Diencephalon (tissue), 1 donor: ENCODE results near the gene OR2A7. TPM values are rescaled to one million over a fixed set of nuclear protein-coding genes. Genes with fewer than 3 reads are reported as not detected.

Experiments
- total RNA-seq: library from RNA; depleted of rRNA; stranded (reverse); fragments of >200 nt; gene quantifications from one replicate; pipeline ENCODE4 v1.2.3, GENCODE V29; 2014

The OR2A7 gene, protein sequence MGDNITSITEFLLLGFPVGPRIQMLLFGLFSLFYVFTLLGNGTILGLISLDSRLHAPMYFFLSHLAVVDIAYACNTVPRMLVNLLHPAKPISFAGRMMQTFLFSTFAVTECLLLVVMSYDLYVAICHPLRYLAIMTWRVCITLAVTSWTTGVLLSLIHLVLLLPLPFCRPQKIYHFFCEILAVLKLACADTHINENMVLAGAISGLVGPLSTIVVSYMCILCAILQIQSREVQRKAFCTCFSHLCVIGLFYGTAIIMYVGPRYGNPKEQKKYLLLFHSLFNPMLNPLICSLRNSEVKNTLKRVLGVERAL
- total RNA-seq = 0.69 TPM

DNA sequence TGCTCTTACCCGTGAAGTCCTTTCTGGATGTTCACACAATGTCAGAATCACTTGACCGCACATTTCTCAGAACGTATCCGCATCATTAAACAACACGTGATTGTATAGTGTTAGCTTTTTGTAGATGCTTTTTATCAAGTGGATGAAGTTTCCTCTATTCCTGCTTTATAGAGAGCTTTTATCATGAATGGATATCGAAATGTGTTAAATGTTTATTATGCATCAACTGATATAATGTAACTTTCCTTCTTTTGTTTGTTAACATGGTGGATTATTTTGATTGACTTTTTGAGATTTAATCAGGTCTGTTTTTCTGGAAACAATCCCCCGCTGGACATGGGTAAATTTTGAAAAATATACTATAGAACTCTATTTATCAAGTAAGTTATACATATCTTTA, at the start of gene OR2A7:
Gene OR2A7 (minus strand): TSS at position 101 of the 400 bp plus-strand sequence. CDS start 5,164 bp downstream, outside the sequence.

DNA sequence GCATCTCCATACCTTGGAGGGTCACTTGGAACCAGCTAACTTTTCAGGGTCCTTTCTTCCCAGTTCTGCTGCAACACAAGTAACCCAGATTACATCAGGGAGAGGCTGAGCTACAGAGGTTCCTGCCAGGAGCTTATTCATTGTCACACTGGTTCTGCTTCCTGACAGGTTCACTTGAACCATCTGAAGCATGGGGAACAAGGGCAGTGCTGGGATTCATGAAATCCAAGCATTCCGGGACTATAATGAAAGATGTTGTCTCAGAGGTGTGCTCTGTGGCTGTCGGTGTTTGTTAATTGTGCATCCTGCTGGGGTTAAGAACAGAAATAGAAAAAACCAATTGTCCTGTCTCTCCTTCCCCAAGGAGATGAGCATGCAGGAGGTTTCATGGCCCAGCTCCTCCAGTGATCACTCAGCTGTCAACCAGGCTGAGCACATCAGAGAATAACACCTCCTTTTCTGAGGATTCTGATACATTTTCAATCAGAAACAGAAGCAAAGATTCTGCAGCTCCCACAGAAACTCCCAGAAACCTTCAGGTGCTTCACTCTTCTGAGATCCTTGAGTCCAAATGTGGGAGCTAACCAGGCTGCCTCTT, 47.4 kb upstream of the OR2A7 start, which contains the start of gene OR2A1:
Gene OR2A1 (plus strand): TSS at position 548 of the 598 bp plus-strand sequence. CDS start 5,706 bp downstream, outside the sequence.

DNA sequence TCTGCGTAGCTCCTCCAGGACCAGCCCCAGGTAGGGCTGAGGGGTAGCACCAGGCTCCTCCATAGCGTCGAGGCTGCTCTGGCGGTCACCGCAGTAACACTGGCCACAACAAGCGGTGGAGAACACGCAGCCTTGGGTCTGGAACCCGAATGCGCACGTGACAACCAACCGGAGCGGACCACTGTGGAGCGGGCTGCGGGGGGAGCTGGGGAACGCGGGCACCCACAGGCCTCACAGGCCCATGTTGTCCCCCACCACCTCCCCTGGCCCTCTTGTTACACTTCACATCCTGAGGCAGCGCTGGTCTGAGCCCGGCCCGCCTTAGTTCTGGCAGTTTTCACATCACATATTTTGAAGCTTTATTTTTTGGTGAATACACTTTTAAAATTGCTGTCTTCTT, 4.6 kb upstream of the OR2A7 start, which contains the start of gene CTAGE8:
Gene CTAGE8 (minus strand): TSS at position 101 of the 400 bp plus-strand sequence. CDS start 38 bp downstream, at position 63.

DNA sequence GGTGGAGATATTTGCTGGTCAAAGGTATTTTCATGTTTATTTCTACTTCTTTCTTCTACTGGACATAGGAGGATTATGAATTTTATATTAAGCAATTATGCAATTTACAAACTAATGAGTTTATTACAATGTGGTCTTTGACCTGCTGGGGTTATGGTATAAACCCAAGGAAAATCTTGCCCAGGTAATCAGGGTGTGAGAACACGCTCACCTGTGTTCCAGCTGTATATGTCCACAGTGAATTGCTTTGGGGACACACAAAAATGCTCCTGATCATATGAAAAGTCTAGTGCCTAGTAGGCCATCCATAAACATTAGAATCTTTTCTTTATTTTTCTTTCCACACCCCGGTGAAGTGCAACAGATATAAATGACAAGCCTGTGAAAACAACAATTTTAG, 25.2 kb downstream of the OR2A7 start, which contains the start of gene OR2A42:
Gene OR2A42 (minus strand): TSS at position 241 of the 400 bp plus-strand sequence. CDS start 6,762 bp downstream, outside the sequence.

Other genes starting within 250 kb of the OR2A7 start
- gene OR2A5, start 215.8 kb downstream of the OR2A7 start, total RNA-seq = not detected
- not detected for gene OR2A25, start 195.0 kb downstream of the OR2A7 start, total RNA-seq
- not detected for gene OR2A12, start 178.5 kb downstream of the OR2A7 start, total RNA-seq
- not detected for gene OR2A2, start 155.2 kb downstream of the OR2A7 start, total RNA-seq
- not detected for gene OR2A14, start 141.6 kb downstream of the OR2A7 start, total RNA-seq
- gene CTAGE4, start 81.3 kb downstream of the OR2A7 start, total RNA-seq = 1.2 TPM
- 1.4 TPM for gene ARHGEF35, start 69.0 kb downstream of the OR2A7 start, total RNA-seq
- under 0.01 TPM for gene OR2A42, start 25.2 kb downstream of the OR2A7 start, total RNA-seq
- gene CTAGE8, start 4.5 kb upstream of the OR2A7 start, total RNA-seq = not detected
- gene OR2A1, start 47.6 kb upstream of the OR2A7 start, total RNA-seq = not detected
- gene ARHGEF5, start 90.6 kb upstream of the OR2A7 start, total RNA-seq = 1.8 TPM
- gene NOBOX, start 138.9 kb upstream of the OR2A7 start, total RNA-seq = not detected